Germinal center (tissue), 1 donor: ENCODE data around the gene CDK7.
"Not testable (repeated sequence)": the region's sequence is repeated elsewhere in the genome, so short reads cannot be mapped to it uniquely, and the experiment has no call there.

Experiments
- DNase-seq: peaks from one replicate; pipeline ENCODE4 v3.0.0; 2012; ENCODE audit warnings: mixed read lengths, low spot score

CDK7 gene

DNA sequence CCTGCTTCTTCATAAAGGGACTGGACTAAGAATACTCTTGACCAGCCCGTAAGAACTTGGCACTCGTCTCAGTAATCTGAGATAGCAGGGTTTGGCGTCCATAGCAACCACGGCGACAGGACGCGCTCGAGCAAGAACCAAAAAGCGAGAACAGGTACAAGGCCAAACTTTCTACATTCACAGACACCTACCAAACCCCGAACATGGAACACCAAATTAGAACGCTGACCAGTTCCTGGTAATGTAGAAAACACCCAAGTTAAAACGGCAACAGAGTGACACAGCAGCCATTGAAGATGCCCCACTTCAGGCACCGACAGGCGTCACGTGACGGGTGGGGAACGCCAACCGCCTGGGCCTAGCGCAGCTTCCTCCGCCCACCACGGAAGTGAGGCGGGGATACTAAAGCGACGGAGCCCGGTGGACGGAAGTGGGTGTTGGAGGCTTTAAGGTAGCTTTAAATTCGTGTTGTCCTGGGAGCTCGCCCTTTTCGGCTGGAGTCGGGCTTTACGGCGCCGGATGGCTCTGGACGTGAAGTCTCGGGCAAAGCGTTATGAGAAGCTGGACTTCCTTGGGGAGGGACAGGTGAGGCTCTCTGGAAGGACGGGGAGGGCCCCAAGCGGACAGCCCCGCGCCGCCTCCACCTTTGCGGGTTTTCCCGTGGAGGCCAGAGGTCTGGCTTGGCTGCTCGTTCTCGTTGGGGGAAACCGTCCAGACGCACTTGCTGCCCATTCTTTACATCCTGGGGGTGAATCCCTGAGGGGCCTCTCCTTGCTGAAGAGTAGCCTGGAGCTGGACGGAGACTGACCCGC is at the start of gene CDK7:
Gene CDK7 (plus strand): TSS at position 430 of the 812 bp plus-strand sequence. CDS start 90 bp downstream, at position 520.
- DNase-seq = peak; percentile 94

DNA sequence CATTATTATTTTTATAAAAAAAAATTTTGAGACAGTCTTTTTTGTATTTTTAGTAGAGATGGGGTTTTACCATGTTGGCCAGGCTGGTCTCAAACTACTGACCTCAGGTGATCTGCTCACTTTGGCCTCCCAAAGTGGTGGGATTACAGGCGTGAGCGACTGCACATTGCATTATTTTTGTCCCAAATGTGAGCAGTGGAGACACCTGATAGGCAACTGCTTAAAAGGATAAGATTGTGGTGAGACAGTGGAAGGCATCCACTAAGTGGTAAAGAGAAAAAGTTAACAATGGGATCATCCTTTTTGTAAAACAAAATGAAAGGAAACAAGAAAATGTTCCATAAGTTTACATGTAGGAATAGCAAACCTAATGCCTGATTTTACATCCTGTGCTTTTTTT is 47.3 kb upstream of the CDK7 start:
- DNase-seq = no peak

DNA sequence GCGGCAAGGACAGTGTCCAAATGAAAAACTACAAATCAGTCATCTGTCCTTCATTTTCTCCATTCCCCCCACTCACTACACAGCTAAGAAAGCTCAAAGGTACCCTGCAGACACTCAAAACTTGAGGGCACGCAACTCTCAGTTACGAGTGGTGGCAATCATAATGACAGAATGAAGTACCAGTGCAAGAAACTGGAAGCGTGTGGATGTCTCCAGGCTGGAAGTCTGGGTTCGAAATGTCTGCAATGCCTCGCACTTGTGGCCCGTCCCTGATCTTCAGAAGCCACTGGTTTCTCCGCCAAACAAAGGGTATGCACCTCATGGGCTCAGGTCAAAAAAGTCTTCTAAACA is 45.9 kb upstream of the CDK7 start:
- no peak for DNase-seq

DNA sequence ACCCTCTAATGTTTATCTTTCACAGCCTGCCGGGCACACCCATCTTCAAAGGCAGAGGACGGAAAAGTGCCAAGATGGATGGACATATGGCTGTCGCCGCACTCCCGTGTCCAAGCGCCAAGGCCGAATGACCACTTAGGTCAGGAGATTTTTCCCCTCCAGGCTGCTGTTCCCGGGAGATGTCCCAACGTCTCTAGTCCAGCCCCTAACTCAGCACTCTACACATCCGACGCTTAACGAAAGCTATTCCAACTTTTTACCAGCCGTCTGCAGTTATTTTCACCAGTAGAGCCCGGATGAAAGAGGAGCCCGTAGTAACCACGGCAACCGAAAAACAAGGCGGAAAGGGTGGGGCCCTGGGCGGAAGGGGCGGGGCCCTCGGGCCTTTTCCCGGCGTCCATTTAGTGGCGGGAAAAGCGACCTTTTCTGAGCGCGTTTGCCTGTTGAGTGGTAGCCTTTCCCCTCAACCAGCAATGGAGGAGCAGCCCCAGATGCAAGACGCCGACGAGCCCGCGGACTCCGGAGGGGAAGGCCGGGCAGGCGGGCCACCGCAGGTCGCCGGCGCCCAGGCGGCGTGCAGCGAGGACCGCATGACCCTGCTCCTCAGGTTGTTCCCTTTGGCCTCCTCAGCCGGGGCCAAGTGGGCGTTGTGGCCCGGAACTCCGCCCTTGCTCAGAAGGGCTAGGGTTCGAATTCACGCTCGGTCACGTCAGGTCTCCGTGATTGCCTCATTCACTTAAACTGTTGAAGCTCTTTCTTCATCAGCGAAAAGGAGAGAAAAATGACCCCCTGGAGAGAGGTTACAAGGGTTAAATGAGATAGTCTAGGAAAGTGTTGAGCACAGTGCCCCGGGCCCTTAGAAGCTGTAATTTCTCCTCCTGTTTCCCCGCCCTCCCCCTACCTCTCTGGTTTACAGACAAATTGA is 45.3 kb upstream of the CDK7 start, which contains the start of gene CENPH:
Gene CENPH (plus strand): TSS at position 422 of the 925 bp plus-strand sequence. CDS start 52 bp downstream, at position 474.
- peak; percentile 92 for DNase-seq

DNA sequence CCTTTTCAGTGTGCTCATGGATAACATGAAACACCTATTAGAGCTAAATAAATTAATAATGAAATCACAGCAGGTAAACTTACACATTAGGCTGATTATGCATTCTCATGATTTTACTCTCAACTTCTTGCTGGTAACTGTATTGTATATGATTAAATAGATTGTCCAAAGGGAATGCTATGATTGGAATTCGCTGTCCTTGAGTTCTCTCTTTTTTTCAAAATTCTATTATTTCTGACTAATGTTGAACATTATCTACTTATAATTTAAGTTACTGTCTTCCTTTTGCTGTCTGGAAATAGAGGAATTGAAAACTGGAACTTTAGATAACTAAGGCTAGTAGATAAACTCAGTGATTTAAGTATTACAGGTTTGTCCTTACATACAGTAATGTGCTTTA is 32.2 kb upstream of the CDK7 start:
- DNase-seq = no peak

DNA sequence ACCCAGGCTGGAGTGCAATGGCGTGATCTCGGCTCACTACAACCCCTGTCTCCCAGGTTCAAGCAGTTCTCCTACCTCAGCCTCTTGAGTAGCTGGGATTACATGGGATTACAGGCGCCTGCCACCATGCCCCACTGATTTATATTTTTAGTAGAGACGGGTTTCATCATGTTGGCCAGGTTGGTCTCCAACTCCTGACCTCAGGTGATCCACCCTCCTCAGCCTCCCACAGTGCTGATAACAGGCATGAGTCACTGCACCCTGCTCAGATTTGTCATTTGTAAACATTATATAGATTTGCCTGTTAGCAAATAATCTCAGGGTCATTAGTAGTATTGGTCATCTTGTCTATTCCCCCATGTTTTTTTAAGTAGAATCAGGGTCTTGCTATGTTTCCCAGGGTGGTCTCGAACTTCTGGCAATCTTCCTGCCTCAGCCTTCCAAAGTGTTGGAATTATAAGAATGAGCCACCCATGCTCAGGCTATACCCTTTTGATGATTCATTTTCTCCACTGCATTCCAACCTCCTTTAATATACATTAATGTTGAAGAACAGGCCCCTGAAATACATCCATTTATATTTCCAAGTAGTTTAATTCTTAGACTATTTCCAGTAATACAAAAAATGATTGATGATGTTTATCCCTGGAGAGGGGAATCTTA is 28.0 kb upstream of the CDK7 start:
- no peak for DNase-seq

DNA sequence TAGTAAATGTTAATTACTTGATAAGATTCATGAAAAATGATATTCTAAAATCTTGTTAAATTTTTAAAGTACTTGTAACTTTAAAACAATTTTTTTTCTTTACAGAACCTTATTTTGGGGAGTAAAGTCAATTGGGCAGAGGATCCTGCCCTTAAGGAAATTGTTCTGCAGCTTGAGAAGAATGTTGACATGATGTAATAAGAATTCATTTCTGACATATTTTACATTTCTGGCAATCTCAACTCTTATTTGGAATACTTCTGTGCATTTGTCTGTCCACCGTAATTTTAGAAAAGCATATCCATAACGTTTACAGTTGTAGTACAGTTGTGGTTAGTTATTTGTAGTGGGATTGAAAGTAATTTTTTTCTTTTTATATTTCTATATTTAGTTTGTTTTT is 25.1 kb upstream of the CDK7 start:
- no peak for DNase-seq

DNA sequence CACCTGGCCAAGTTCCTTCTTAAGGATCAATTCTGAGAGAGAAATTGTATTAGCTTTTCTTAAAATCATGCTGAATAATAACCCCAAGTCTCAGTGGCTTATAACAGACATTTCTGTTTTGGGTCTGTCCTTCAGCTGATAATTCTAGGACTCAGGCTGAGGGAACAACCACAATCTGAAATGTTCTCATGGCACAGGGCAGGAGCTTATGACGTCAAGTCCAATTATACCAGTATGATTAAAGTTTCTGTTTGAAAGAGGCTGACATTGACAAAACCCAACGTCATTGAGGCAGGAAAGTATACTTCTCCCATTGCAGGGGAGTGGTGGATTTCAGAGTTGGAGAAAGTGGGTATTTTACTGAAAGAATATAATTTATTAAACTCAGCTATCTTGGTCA is 23.5 kb upstream of the CDK7 start:
- DNase-seq = no peak

DNA sequence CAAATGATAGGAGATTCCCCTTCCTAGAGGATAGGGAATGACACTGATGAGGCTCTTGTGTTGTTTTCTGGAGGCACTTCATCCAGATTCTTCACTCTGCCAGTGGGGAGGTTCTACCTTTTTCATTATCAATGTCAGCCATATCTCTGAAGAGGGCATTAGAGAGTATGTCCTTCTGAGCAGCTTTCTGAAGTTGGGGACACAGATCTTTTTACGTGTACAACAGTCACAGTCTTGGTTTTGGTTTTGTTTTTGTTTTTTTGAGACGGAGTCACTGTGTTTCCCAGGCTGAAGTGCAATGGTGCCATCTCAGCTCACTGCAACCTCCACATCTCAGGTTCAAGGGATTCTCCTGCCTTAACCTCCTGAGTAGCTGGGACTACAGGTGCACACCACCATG is 22.7 kb upstream of the CDK7 start:
- no peak for DNase-seq

DNA sequence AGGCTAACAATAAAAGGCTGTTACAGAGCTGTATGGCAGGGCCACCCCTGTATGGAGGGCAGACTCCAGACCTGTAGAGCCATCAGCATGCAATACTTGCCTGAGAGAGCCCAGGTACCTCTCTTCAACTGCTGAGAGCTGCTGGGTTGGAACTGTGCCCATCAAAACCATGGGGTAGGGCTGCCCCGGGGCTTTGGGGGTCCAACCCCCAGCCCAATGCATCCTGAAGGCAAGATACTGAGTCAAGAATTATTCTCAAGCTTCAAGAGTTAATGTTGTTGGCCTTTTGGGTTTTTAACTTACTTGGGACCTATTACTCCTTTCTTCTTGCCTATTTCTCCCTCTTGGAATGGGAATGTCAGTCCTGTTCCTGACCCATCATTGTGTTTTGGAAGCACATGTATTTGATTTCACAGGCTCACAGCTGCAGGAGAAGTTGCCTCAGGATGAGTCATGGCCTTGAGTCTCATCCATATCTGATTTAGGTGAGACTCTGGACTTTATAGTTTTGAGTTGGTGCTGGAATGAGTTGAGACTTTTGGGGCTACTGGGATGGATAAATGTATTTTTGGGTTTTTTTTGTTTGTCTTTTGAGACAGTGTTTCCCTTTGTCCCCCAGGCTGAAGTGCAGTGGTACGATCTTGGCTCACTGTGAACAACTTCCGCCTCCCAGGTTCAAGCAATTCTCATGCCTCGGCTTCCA is 21.0 kb upstream of the CDK7 start:
- DNase-seq = no peak

DNA sequence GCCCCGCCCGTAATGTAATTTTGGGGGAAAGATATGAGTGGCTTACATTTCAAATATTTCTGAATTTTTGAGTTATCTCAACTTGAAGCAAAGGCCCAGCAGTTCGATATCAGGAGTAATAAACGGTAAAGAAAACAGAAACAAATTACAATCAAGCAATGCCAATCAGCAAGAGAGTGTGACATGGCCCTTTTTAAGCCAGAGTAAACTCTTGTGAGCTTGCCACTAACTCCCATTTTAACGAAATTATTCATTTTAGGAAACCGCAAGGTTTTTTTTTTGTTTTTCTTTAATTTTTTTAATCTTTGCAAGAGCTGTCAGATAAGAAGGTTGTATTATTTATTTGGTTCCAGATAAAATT is 17.6 kb upstream of the CDK7 start:
- peak; percentile 6 for DNase-seq

DNA sequence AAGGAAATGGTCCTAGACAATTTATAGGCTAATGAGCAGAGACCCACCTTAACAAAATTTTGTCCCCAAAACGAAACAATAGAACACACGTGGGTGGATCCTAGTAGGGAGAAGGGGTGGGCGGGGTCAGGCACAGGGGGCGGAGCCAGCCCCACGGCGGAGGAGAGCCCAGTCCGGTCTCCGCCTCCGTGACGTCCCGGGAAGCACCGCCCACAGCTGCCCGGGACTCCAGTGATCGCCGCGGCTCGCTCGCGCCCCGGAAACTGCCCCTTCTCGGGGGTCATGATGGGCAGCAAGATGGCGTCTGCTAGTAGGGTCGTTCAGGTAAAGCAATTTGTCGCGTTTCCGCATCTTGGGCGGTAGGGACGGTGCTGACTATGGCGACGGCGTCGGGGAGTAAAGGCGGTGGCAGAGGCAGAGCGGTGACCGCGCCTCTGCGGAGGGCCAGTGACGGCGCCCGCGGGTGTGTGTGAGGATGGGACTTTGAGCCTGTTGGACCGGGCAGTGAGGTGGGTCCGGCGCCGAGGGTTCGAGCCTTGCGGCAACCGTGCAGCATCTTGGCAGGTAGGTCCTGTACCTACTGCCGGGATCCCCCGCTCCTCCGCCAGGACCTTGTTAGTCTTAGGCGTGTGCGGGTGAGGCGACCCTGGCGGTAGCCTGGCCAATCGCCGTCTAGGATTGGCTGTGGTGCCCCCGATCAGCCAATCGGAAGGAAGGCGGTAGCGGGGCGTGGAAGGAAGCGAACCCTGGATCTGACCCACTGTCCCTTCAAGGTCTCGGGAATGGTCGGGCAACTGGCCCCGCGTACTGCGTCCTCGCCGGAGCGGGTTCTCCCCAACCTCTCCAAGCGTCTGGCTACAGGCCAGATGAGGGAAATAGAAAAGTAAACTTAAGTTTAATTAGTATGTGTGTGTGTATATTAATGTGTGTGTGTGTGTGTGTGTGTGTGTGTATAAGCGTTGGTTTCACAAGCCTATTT is 16.8 kb upstream of the CDK7 start:
- DNase-seq = peak; percentile 97

DNA sequence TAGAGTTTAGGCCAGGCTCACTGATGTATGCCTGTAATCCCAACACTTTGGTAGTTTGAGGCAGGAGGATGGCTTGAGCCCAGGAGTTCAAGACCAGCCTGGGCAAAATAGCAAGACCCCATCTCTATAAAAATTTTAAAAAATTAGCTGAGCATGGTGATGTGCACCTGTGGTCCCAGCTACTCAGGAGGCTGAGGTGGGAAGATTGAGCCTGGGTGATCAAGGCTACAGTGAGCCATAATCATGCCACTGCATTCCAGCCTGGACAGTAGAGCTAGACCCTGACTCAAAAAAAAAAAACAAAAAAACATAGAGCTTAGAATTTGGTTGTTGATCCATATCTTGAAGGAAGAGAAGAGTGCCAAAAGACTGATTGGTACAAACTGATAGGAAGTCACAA is 14.7 kb upstream of the CDK7 start:
- no peak for DNase-seq

DNA sequence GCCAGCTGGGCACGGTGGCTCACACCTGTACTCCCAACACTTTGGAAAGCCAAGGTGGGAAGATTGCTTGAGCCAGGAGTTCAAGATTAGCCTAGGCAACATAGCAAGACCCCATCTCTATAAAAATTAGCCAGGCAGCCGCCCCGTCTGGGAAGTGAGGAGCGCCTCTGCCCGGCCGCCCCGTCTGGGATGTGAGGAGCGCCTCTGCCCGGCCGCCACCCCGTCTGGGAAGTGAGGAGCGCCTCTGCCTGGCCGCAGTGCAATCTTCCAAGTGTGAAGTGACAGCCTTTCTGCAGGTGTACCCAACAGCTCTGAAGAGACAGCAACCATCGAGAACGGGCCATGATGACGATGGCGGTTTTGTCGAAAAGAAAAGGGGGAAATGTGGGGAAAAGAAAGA is 14.3 kb upstream of the CDK7 start:
- not testable (repeated sequence) for DNase-seq

DNA sequence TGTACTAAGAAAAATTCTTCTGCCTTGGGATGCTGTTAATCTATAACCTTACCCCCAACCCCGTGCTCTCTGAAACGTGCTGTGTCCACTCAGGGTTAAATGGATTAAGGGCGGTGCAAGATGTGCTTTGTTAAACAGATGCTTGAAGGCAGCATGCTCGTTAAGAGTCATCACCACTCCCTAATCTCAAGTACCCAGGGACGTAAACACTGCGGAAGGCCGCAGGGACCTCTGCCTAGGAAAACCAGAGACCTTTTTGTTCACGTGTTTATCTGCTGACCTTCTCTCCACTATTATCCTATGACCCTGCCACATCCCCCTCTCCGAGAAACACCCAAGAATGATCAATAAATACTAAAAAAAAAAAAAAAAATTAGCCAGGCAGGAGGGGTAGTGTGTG is 13.9 kb upstream of the CDK7 start:
- not testable (repeated sequence) for DNase-seq

DNA sequence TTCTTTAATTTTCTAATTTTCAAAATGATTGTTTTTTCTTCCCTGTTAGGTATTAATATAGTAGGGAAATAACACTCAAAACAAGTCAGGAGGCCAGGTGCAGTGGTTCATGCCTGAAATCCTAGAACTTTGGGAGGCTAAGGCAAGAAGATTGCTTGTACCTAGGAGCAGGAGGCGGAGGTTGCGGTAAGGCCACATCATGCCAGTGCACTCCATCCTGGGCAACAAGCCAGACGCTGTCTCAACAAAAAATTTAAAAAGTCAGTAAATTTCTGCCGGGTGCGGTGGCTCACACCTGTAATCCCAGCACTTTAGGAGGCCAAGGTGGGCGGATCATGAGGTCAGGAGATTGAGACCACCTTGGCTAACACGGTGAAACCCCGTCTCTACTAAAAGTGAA is 10.2 kb upstream of the CDK7 start:
- DNase-seq = no peak

DNA sequence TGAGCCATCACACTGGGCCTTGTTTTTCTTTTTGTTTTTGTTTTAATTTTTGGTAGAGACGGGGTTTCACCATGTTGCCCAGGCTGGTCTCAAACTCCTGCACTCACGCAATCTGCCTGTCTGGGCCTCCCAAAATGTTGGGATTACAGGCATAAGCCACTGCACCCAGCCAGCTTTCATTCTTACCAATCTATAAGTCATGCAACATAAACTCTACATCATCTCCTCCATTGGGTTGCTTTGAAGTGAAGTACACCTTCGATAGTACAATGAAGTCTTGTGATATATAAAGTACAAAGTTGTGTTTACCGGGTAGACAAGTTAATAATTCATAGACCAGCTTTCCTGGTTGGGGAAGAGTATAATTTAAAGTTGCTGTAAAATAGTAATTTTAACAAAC is 8.8 kb upstream of the CDK7 start:
- DNase-seq = no peak

DNA sequence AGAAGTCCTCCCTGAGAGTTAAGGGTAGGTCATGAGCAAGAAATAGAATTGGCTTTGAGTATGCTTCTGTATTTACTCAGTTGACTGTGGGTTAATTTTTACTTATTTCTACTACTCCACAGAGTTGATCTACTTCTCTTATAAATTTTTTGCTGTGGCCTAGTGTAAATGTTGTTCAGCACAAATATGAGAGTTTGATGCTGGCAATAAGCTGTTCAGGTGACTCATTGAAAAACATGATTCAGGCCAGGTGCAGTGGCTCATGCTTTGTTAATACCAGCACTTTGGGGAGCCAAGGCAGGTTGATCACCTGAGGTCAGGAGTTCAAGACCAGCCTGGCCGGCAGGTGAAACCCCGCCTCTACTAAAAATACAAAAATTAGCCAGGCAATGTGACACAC is 4.5 kb upstream of the CDK7 start:
- DNase-seq = no peak

DNA sequence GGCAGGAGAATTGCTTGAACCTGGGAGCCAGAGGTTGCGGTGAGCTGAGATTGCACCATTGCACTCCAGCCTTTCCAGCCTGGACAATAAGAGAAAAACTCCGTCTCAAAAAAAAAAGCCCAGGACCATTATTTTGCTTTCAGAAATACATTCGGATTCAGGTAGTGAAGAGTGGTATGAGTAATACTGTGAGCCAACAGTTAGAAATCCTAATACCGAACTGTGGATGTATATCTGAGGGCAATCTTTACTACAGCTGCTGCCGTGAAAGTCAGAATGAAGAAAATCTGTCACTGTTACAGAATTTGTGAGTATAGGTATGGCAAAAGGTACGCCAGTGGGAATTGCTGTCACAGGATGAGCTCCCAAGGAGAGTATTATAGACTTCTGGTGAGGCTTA is 3.4 kb upstream of the CDK7 start:
- DNase-seq = no peak

DNA sequence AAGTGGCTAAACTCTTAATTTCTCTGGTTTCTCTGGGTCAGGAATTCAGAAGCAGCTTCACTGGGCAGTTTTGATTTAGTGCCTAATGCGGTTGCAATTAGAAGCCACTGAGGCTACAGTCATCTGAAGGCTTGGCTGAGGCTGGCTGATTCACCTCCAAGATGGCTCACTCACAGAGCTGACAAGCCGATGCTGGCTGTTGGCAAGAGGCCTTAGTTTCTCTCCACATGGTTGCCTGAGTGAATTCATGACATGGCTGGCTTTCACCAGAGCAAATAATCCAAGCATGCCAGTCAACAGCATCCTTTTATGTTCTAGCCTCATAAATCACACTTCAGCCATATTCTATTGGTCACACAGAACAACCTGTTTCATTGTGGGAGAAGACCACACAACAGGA is 2.8 kb upstream of the CDK7 start:
- no peak for DNase-seq

DNA sequence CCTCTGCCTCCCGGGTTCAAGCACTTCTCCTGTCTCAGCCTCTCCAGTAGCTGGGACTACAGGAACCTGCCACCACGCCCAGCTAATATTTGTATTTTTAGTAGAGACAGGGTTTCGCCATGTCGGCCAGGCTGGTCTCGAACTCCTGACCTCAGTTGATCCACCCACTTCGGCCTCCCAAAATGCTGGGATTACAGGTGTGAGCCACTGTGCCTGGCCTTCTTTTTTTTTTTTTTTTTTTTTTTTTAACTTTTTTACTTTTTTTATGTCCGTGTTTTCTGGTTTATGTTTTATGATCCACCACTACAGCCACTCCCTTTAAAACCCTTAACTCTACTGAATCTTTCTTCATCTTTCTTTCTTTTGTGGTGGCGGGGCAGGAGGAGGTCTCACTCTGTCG is 2.0 kb downstream of the CDK7 start:
- DNase-seq = not testable (repeated sequence)
